A549 (cell line): ENCODE data around the gene COQ4.

Experiments used
- BHLHE40 ChIP-seq: IDR thresholded peaks from 2 replicates; pipeline ENCODE4 v1.6.1; 2012; ENCODE audit warnings: low read depth, low read length, inconsistent platforms
- CBX8 ChIP-seq: fragments of 200-600 bp; sonication (generic); IDR thresholded peaks from 2 replicates; pipeline ENCODE4 v1.6.1; 2016
- E2F6 ChIP-seq: IDR thresholded peaks from 2 replicates; pipeline ENCODE4 v1.6.1; 2012; ENCODE audit warnings: low read depth, borderline replicate concordance
- RCOR1 ChIP-seq: fragments of 150-350 bp; IDR thresholded peaks from 2 replicates; pipeline ENCODE4 v1.6.1; 2014; ENCODE audit warnings: antibody characterized with exemption, low read length, low read depth
- RFX5 ChIP-seq: fragments of 450-650 bp; IDR thresholded peaks from 2 replicates; pipeline ENCODE4 v1.7.1; 2014; ENCODE audit warnings: antibody characterized with exemption, mild to moderate bottlenecking, moderate library complexity
- TF ChIP-seq, protein P1 (sequence below): fragments of >200 bp; sonication (Bioruptor Twin); formaldehyde crosslinking; IDR thresholded peaks from 3 replicates; pipeline ENCODE4 v1.5.1; 2016

DNA sequence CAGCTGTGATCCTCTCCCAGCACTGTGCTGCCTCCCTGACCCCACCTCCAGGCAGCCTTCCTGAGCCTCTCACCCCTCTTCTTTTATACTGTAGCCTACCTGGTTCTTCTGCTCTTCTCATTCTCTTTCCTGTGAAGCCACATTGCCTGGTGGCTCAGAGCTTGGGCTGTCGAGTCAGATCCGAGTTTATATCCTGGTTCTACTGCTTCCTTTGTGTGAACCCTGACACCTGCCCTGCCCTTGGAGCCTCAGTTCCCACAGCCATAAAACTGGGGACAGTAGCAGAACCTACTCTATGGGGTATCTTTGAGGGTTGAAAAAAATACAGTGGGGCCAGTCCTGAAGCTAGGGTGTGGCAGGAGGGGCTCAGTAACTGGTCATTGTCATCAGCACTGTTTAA, 26.5 kb downstream of the COQ4 start:
- TF ChIP-seq, protein P1, sequence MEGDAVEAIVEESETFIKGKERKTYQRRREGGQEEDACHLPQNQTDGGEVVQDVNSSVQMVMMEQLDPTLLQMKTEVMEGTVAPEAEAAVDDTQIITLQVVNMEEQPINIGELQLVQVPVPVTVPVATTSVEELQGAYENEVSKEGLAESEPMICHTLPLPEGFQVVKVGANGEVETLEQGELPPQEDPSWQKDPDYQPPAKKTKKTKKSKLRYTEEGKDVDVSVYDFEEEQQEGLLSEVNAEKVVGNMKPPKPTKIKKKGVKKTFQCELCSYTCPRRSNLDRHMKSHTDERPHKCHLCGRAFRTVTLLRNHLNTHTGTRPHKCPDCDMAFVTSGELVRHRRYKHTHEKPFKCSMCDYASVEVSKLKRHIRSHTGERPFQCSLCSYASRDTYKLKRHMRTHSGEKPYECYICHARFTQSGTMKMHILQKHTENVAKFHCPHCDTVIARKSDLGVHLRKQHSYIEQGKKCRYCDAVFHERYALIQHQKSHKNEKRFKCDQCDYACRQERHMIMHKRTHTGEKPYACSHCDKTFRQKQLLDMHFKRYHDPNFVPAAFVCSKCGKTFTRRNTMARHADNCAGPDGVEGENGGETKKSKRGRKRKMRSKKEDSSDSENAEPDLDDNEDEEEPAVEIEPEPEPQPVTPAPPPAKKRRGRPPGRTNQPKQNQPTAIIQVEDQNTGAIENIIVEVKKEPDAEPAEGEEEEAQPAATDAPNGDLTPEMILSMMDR = no peak
- TF ChIP-seq RFX5 (no peak), RCOR1 (no peak), E2F6 (no peak), CBX8 (no peak), BHLHE40 (no peak)
